ENCODE data around the gene MYO1B. TPM values are rescaled to one million over a fixed set of nuclear protein-coding genes. Genes with fewer than 3 reads are reported as not detected.
"Not testable (repeated sequence)": the region's sequence is repeated elsewhere in the genome, so short reads cannot be mapped to it uniquely, and the experiment has no call there.

Gene MYO1B
- total RNA-seq, 1 experiment from 2014 or later: 43.6 TPM

- TF ChIP-seq ATF6 (CRISPR knock-in tag; IDR thresholded peaks at IDR 0.05) (no peak), RELA (CRISPR knock-in tag; IDR thresholded peaks at IDR 0.05; ENCODE audit: borderline replicate concordance) (no peak), ZNF425 (CRISPR knock-in tag; conservative IDR thresholded peaks at IDR 0.05) (no peak), ZNF138 (CRISPR knock-in tag; conservative IDR thresholded peaks at IDR 0.05) (no peak), HMGA2 (CRISPR knock-in tag; IDR thresholded peaks at IDR 0.05) (no peak), ZNF416 (CRISPR knock-in tag; IDR thresholded peaks at IDR 0.05) (no peak), ZNF219 (CRISPR knock-in tag; IDR thresholded peaks at IDR 0.05; ENCODE audit: borderline replicate concordance) (no peak), NFE2L1 (CRISPR knock-in tag; IDR thresholded peaks at IDR 0.05) (no peak), NR3C1 (CRISPR knock-in tag; conservative IDR thresholded peaks at IDR 0.05; ENCODE audit: low read depth) (no peak)
These were observed 208.6 kb downstream of the MYO1B start (continued) for GRCh38 chr2:191453761-191454160.

GRCh38 chr2:191456506-191456905 is 211.3 kb downstream of the MYO1B start:
- H3K27me3 Mint-ChIP-seq (ENCODE audit: low read depth); DNase-seq (ENCODE audit: low spot score); CTCF ChIA-PET; ATAC-seq; H3K4me1 Mint-ChIP-seq; POLR2A ChIA-PET; H3K27ac Mint-ChIP-seq; H3K4me3 Mint-ChIP-seq: not testable (repeated sequence)
- Mint-ChIP-seq H3K9me3 (peaks cover 39% of the 10 kb centered on the region), H3K36me3 (peaks cover 15% of the 10 kb centered on the region)

GRCh38 chr2:191459158-191459557 is 214.0 kb downstream of the MYO1B start:
- ChIA-PET CTCF (no interaction called here), POLR2A (no interaction called here)
- no peak for TF ChIP-seq EMX1 (CRISPR knock-in tag; IDR thresholded peaks at IDR 0.05)
- TF ChIP-seq ZNF121 (CRISPR knock-in tag; IDR thresholded peaks at IDR 0.05): no peak
- TF ChIP-seq NFATC4 (CRISPR knock-in tag; IDR thresholded peaks at IDR 0.05): no peak
- TF ChIP-seq TEAD1 (CRISPR knock-in tag; IDR thresholded peaks at IDR 0.05): no peak
- no peak for TF ChIP-seq ATF2 (CRISPR knock-in tag; IDR thresholded peaks at IDR 0.05; ENCODE audit: borderline replicate concordance, low read depth)
- no peak for TF ChIP-seq E2F5 (CRISPR knock-in tag; IDR thresholded peaks at IDR 0.05)
- TF ChIP-seq MXD4 (CRISPR knock-in tag; IDR thresholded peaks at IDR 0.05; ENCODE audit: borderline replicate concordance): no peak
- no peak for TF ChIP-seq ATF3 (CRISPR knock-in tag; conservative IDR thresholded peaks at IDR 0.05)
- no peak for TF ChIP-seq PRDM15 (CRISPR knock-in tag; IDR thresholded peaks at IDR 0.05)
- no peak for TF ChIP-seq ZNF138 (CRISPR knock-in tag; conservative IDR thresholded peaks at IDR 0.05)
- no peak for TF ChIP-seq STAT6 (CRISPR knock-in tag; conservative IDR thresholded peaks at IDR 0.05; ENCODE audit: low read depth)
- no peak for TF ChIP-seq USF2 (CRISPR knock-in tag; IDR thresholded peaks at IDR 0.05)

More at GRCh38 chr2:191459158-191459557, 214.0 kb downstream of the MYO1B start:
- Mint-ChIP-seq H3K27ac (no peak overlapping the region), H3K36me3 (peaks cover 9% of the 10 kb centered on the region), H3K27me3 (ENCODE audit: low read depth) (no peaks in the 10 kb centered on the region; the same call in 1 of the 2 replicates), H3K4me1 (no peaks in the 10 kb centered on the region), H3K9me3 (peaks cover 38% of the 10 kb centered on the region), H3K4me3 (no peak overlapping the region)
- no peak for ATAC-seq
- DNase-seq (ENCODE audit: low spot score): no peak
